Astrocyte of the hippocampus (primary cell): ENCODE measurements around the gene MTFMT.
A peak's percentile ranks its signal among the peaks of the same experiment; 100 is the strongest.
"Not testable (repeated sequence)": the region's sequence is repeated elsewhere in the genome, so short reads cannot be mapped to it uniquely, and the experiment has no call there.

Experiments
- DNase-seq: peaks from one replicate; pipeline ENCODE4 v3.0.0; 2011; ENCODE audit warnings: low read depth, low spot score

Gene MTFMT

GRCh38 chr15:65028921-65029735 is at the start of gene MTFMT:
Gene MTFMT, minus strand, starts transcription at chr15:65029639. Its CDS starts 26 bp downstream, at chr15:65029613.
- peak; percentile 93 for DNase-seq

DNA sequence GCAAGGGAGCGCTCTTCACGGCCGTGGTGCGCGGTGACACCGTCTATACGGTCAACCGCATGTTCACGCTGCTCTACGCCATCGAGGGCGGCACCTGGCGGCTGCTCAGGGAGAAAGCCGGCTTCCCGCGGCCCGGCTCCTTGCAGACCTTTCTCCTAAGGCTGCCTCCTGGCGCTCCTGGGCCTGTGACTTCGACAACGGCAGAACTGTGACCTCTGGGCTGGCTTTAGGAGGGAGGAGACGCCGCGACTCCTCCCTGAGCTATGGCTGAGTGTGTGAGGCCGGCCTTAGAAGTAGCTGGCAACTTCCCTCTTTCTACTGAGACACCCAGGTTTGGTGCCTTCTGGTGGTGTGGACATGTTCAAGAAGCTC is 48.5 kb upstream of the MTFMT start:
- DNase-seq, result peak; percentile 67

DNA sequence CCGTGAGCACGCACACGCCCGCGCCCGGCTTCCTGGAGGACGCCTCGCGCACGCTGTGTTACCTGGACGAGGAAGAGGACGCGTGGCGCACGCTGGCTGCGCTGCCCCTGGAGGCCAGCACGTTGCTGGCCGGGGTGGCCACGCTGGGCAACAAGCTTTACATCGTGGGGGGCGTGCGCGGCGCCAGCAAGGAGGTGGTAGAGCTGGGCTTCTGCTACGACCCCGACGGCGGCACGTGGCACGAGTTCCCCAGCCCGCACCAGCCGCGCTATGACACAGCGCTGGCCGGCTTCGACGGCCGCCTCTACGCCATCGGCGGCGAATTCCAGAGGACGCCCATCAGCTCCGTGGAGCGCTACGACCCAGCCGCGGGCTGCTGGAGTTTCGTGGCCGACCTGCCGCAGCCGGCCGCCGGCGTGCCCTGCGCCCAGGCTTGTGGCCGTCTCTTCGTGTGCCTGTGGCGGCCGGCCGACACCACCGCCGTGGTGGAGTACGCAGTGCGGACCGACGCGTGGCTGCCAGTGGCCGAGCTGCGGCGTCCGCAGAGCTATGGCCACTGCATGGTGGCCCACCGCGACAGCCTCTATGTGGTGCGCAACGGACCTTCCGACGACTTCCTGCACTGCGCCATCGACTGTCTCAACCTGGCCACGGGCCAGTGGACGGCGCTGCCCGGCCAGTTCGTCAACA is 48.0 kb upstream of the MTFMT start:
- no peak for DNase-seq

DNA sequence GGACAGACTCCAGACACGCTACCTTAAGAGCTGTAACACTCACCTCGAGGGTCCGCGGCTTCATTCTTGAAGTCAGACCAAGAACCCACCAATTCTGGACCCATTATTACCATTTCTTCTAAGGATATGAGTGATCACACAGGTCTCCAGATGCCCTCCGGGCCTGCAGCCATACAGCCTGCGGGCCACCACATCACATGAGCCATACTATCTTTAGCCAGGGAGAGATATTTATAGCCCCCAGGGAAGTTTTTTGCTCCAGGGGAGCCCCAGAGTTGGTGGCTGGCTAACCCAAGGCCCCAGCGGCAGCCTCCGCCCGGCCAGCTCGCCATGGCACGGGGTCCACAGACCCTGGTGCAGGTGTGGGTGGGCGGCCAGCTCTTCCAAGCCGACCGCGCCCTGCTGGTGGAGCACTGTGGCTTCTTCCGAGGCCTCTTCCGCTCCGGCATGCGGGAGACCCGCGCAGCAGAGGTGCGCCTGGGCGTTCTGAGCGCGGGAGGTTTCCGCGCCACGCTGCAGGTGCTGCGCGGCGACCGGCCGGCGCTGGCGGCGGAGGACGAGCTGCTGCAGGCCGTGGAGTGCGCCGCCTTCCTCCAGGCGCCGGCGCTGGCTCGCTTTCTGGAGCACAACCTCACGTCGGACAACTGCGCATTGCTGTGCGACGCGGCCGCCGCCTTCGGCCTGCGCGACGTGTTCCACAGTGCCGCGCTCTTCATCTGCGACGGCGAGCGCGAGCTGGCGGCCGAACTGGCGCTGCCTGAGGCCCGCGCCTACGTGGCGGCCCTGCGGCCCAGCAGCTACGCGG is 47.2 kb upstream of the MTFMT start, which contains the start of gene KBTBD13:
TSS of gene KBTBD13 (plus strand) at position 261 of the 805 bp plus-strand sequence. CDS start at position 331, 70 bp downstream.
- DNase-seq, result no peak

- DNase-seq, result not testable (repeated sequence)
Measured at GRCh38 chr15:65075607-65076395, 46.4 kb upstream of the MTFMT start.

- DNase-seq, result not testable (repeated sequence)
Measured at GRCh38 chr15:65074946-65075345, 45.5 kb upstream of the MTFMT start.

DNA sequence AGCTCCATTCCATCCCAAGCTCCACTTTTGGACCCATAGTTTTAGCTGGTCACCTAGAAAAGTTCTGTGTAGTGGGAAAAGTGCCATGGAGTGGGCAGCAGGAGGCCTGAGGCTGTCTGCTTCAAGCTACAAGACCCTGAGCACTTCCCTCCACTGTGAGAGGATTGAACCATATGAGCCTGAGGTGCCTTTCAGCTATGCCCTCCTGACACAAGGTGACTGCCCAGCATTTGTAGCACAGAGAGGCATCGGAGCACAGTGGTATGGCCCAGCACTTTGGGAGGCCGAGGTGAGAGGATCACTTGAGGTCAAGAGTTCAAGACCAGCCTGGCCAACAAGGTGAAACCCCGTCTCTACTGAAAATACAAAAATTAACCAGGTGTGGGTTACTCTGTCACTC is 43.2 kb upstream of the MTFMT start:
- DNase-seq, result no peak

- DNase-seq, result no peak
Measured at GRCh38 chr15:65072027-65072426, 42.6 kb upstream of the MTFMT start.

GRCh38 chr15:65071381-65071811 is 42.0 kb upstream of the MTFMT start:
- no peak for DNase-seq

GRCh38 chr15:65069779-65070546 is 40.5 kb upstream of the MTFMT start:
- no peak for DNase-seq

GRCh38 chr15:65069179-65069578 is 39.7 kb upstream of the MTFMT start:
- DNase-seq, result peak; percentile 45

GRCh38 chr15:65068403-65068788 is 39.0 kb upstream of the MTFMT start:
- DNase-seq, result no peak

DNA sequence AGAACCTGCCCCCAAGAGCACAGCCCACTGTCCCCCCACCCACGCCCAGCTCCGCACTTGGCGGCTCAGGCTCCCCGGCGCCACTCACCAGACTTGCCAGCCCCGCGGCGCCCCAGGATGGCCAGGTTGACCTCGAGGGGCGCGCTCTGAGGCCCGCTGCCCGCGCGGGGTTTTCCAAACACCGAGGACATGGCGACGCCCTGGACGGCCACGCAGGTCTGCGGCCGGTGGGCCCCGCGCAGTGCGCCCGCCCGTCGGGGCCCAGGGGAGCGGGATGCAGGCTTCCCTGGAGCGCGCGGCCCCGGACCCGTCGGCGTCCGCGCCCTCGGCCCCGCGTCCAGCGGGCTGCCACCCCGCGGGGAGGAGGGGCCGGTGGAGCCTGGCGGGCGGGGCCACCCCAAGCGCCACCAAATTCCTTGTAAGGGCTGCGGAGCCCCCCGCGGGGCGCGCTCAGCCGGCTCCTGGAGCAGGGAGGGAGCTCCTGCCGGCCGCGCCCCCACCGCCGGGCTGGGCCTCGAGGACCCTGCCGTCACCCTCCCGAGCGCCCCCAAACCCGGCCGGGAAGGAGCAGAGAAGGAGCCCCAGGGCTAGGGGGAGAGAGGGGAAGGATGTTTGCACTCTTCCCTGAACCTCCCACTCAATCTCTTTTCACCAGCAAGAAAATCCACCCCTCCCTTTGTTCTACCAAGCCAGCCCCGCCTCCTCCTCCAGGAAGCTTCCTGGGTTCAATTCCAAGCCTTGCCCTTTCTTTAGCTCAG is 38.4 kb upstream of the MTFMT start, which contains the start of gene RASL12:
TSS of gene RASL12 (minus strand) at position 347 of the 758 bp plus-strand sequence. CDS start at position 191, 156 bp downstream.
- DNase-seq, result no peak

GRCh38 chr15:65067317-65067644 is 37.8 kb upstream of the MTFMT start:
- no peak for DNase-seq

- no peak for DNase-seq
Measured at GRCh38 chr15:65066635-65067316, 37.3 kb upstream of the MTFMT start.

DNA sequence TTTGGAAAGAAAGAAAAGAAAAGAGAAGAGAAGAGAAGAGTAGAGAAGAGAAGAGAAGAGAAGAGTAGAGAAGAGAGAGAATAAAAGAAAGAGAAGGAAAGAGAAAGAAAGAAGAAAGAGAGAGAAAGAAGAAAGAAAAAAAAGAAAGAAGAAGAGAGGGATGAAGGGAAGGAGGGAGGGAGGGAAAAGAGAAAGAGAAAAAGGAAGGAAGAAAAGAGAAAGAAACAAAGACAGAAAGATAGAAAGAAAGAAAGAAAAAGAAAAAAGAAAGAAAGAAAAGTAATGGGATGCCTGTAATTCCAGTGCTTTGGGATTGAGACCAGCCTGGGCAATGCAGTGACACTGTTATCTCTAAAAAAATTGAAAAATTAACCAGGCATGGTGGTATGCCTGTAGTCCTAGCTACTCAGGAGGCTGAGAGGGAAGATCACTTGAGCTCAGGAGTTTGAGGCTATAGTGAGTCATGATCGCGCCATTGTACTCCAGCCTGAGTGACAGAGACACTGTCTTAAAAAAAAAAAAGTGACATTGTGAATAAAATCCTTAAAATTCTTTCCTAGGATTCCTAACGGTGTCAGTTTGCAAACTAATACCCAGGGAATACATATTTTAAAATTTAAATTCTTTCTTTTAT is 36.7 kb upstream of the MTFMT start:
- DNase-seq, result no peak

GRCh38 chr15:65062726-65063125 is 33.3 kb upstream of the MTFMT start:
- DNase-seq, result no peak

DNA sequence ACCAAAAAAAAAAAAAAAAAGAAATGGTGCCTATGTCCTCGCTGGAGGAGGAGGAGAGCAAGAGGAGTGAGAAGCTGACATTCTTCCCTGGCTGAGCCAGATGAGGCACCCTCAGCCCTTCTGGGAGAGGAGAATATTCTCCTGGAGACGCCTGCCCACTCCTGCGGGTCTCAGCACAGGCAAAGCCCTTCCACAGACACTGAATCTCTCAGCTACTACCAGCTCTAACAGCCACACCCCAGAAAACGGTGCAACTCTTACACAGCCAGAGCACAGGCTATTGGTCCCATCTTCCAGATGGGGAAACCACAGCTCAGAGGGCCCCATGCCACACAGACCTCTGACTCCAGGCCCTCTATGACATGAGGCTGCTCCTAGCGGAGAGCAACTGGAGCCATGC is 32.6 kb upstream of the MTFMT start:
- DNase-seq, result no peak
